GM12878 (cell line): Measurements from ENCODE around the gene EGFR. TPM values are rescaled to one million over a fixed set of nuclear protein-coding genes. Genes with fewer than 3 reads are reported as not detected.

Source experiments
- ATAC-seq: fragments of 200-7000 bp; cut with Tn5 transposase; 3 replicates; pipeline ENCODE4 v1.9.1; 2020; ENCODE audit warnings: mild to moderate bottlenecking, moderate library complexity
- BruUV-seq: library from RNA; stranded (reverse); fragments of 400-500 nt; replicated peaks from 2 replicates; lab custom pipeline; 2021; lab: Mats Ljungman, UMichigan
- CTCF ChIA-PET: fragments of 300-600 bp; sonication (Branson Sonifier 250); formaldehyde crosslinking; extraction: SDS; loops from one replicate; lab custom pipeline; 2021; ENCODE audit warnings: inconsistent platforms; lab: Yijun Ruan, JAX
- POLR2A ChIA-PET: fragments of 350-600 bp; formaldehyde crosslinking; extraction: SDS; loops from one replicate; lab custom pipeline; 2021; ENCODE audit warnings: inconsistent platforms; lab: Charles Lee
- RAD21 ChIA-PET: fragments of 300-600 bp; sonication (Branson Sonifier 250); formaldehyde crosslinking; loops from one replicate; lab custom pipeline; 2023; ENCODE audit warnings: antibody characterized with exemption; ENCODE audit not compliant: unreplicated experiment; lab: Charles Lee
- SMC1A ChIA-PET: fragments of 300-600 bp; sonication (Branson Sonifier 250); formaldehyde crosslinking; loops from one replicate; lab custom pipeline; 2023; ENCODE audit not compliant: unreplicated experiment, uncharacterized antibody; lab: Charles Lee
- DNase-seq: peaks from one replicate; pipeline ENCODE4 v3.0.0-alpha.2; 2011; ENCODE audit warnings: low read depth, low spot score
- FAIRE-seq: peaks from 3 replicates; lab custom pipeline; 2011; peaks lifted over from hg19 to GRCh38; lab: Jason Lieb, UNC
- H2AFZ ChIP-seq: 2 replicates; pipeline ENCODE4 v1.6.0; 2011; ENCODE audit warnings: low read depth, low read length, control low read depth; ENCODE audit not compliant: control insufficient read depth
- H3K27ac ChIP-seq: 2 replicates; pipeline ENCODE4 v1.5.1; 2011; ENCODE audit warnings: control low read depth; ENCODE audit not compliant: control insufficient read depth, insufficient read depth
- H3K27me3 ChIP-seq, 2 experiments: replicated peaks in 1 of 2; 2 replicates each; pipeline versions ENCODE4 v1.6.0 to v1.6.1; 2011; ENCODE audit warnings: low read length in 1 of 2; ENCODE audit not compliant: control insufficient read depth in 2 of 2, insufficient read depth in 2 of 2
- H3K36me3 ChIP-seq, 2 experiments: 2 replicates each; pipeline ENCODE4 v1.5.1; 2011; ENCODE audit warnings: low read length in 1 of 2; ENCODE audit not compliant: control insufficient read depth in 2 of 2, insufficient read depth in 2 of 2
- H3K4me1 ChIP-seq: 2 replicates; pipeline ENCODE4 v1.6.1; 2011; ENCODE audit warnings: mild to moderate bottlenecking, low read length, moderate library complexity, mixed read lengths; ENCODE audit not compliant: control insufficient read depth, insufficient read depth
- H3K4me2 ChIP-seq: 2 replicates; pipeline ENCODE4 v1.6.0; 2011; ENCODE audit warnings: control low read depth; ENCODE audit not compliant: control insufficient read depth, insufficient read depth
- H3K4me3 ChIP-seq: fragments of 200-600 bp; sonication (generic); 2 replicates; pipeline ENCODE4 v1.5.1; 2016
- H3K79me2 ChIP-seq: 2 replicates; pipeline ENCODE4 v1.6.0; 2011; ENCODE audit warnings: low read length; ENCODE audit not compliant: control insufficient read depth, insufficient read depth
- H3K9ac ChIP-seq: 2 replicates; pipeline ENCODE4 v1.8.0; 2011; ENCODE audit warnings: low read length, control low read depth, mixed read lengths; ENCODE audit not compliant: control insufficient read depth, insufficient read depth
- H3K9me3 ChIP-seq: replicated peaks from 3 replicates; pipeline ENCODE4 v1.5.1; 2011; ENCODE audit warnings: mild to moderate bottlenecking, low read length; ENCODE audit not compliant: control insufficient read depth, insufficient read depth
- H4K20me1 ChIP-seq: 2 replicates; pipeline ENCODE4 v1.6.0; 2011; ENCODE audit not compliant: control insufficient read depth, insufficient read depth
- BCLAF1 ChIP-seq: fragments of 450-650 bp; IDR thresholded peaks from 2 replicates; pipeline ENCODE4 v1.6.1; 2017; ENCODE audit warnings: antibody characterized with exemption, mild to moderate bottlenecking, moderate library complexity
- CREM ChIP-seq: IDR thresholded peaks from 2 replicates; pipeline ENCODE4 v1.6.1; 2014; ENCODE audit warnings: antibody characterized with exemption, low read depth
- DPF2 ChIP-seq: fragments of 450-650 bp; IDR thresholded peaks from 2 replicates; pipeline ENCODE4 v1.6.1; 2017; ENCODE audit warnings: mild to moderate bottlenecking
- ESRRA ChIP-seq: IDR thresholded peaks from 2 replicates; pipeline ENCODE4 v1.6.1; 2012; ENCODE audit warnings: mild to moderate bottlenecking, low read length, improper control_type of control experiment
- HDGF ChIP-seq: fragments of 450-650 bp; IDR thresholded peaks from 2 replicates; pipeline ENCODE4 v1.6.1; 2016; ENCODE audit warnings: antibody characterized with exemption
- HSF1 ChIP-seq: fragments of 150-350 bp; IDR thresholded peaks from 2 replicates; pipeline ENCODE4 v1.6.1; 2014; ENCODE audit warnings: mild to moderate bottlenecking, low read depth, low read length
- IKZF1 ChIP-seq: fragments of 450-650 bp; conservative IDR thresholded peaks from 2 replicates; pipeline ENCODE4 v1.6.1; 2017; ENCODE audit warnings: antibody characterized with exemption, mild to moderate bottlenecking
- IRF4 ChIP-seq: IDR thresholded peaks from 2 replicates; pipeline ENCODE4 v1.6.1; 2011; ENCODE audit warnings: low read depth, low read length
- MEF2B ChIP-seq: fragments of 450-650 bp; IDR thresholded peaks from 2 replicates; pipeline ENCODE4 v1.6.1; 2018; ENCODE audit warnings: mild to moderate bottlenecking, moderate library complexity; ENCODE audit not compliant: partially characterized antibody, poor library complexity, severe bottlenecking
- NFXL1 ChIP-seq: fragments of 450-650 bp; IDR thresholded peaks from 2 replicates; pipeline ENCODE4 v1.6.1; 2017; ENCODE audit warnings: antibody characterized with exemption, mild to moderate bottlenecking, borderline replicate concordance
- POLR2AphosphoS2 ChIP-seq: IDR thresholded peaks from 2 replicates; pipeline ENCODE4 v1.6.1; 2011; ENCODE audit warnings: low read depth, mild to moderate bottlenecking, low read length, improper control_type of control experiment, moderate library complexity
- SIN3A ChIP-seq: IDR thresholded peaks from 2 replicates; pipeline ENCODE4 v1.6.1; 2012; ENCODE audit warnings: low read depth, low read length, improper control_type of control experiment
- SMC3 ChIP-seq: IDR thresholded peaks from 2 replicates; pipeline ENCODE4 v1.6.1; 2011; ENCODE audit warnings: low read length, improper control_type of control experiment, borderline replicate concordance
- STAT3 ChIP-seq: IDR thresholded peaks from 2 replicates; pipeline ENCODE4 v1.6.1; 2011; ENCODE audit warnings: low read depth, low read length, improper control_type of control experiment
- WRNIP1 ChIP-seq: IDR thresholded peaks from 2 replicates; pipeline ENCODE4 v1.6.1; 2011; ENCODE audit warnings: low read depth, low read length, improper control_type of control experiment, borderline replicate concordance
- ZNF622 ChIP-seq: fragments of 450-650 bp; IDR thresholded peaks from 2 replicates; pipeline ENCODE4 v1.6.1; 2017; ENCODE audit warnings: mild to moderate bottlenecking, inconsistent platforms
- WGBS: methylation state at CpG from one replicate; pipeline ENCODE4 v1.1.6; 2016; ENCODE audit warnings: low lambda C conversion rate; ENCODE audit not compliant: insufficient replicate concordance, insufficient coverage; ENCODE audit errors: missing lambda C conversion rate; 5-methylcytosine and 5-hydroxymethylcytosine counted together
- in situ Hi-C: fragments of 300-500 bp; cut with MboI; formaldehyde crosslinking; loops from 9 replicates; pipeline ENCODE4 v1.14.3; 2018; ENCODE audit warnings: mixed read lengths
- intact Hi-C: fragments of 100-400 bp; cut with micrococcal nuclease; formaldehyde crosslinking; loops from one replicate; pipeline ENCODE4 v1.14.2; 2022; ENCODE audit not compliant: unreplicated experiment
- polyA plus RNA-seq, 11 experiments: library from polyadenylated mRNA; depleted of rRNA in 4 of 11; unstranded in 6 of 11; stranded (reverse) in 5 of 11; fragments of >200 nt; fragmentation: Nextera tagmentation in 4 of 11; fragmentation: Illumina TruSeq in 1 of 11; extraction: Ambion mirVana in 4 of 11; extraction: Trizol in 1 of 11; gene quantifications; 1 replicate in 1 of 11; 2 replicates in 10 of 11; pipeline versions ENCODE4 v1.2.1 to v1.2.3, GENCODE V29; 2011 to 2016; ENCODE audit warnings: inconsistent platforms in 2 of 11, missing spikeins in 2 of 11, low read depth in 1 of 11
- total RNA-seq, 4 experiments: library from RNA; depleted of rRNA in 3 of 4; stranded (reverse); fragments of >200 nt in 3 of 4; fragmentation: Illumina TruSeq in 1 of 4; extraction: Trizol in 1 of 4; gene quantifications; 2 replicates each; pipeline versions ENCODE4 v1.2.1 to v1.2.3, GENCODE V29; 2013 to 2021
- TF ChIP-seq, protein P1 (sequence below): IDR thresholded peaks from 2 replicates; pipeline ENCODE4 v1.6.1; 2011; ENCODE audit warnings: borderline replicate concordance, low read depth, mild to moderate bottlenecking, moderate library complexity, low read length; ENCODE audit not compliant: insufficient read depth, poor library complexity, severe bottlenecking
- TF ChIP-seq, protein P2 (sequence below): IDR thresholded peaks from 2 replicates; pipeline ENCODE4 v1.6.1; 2011; ENCODE audit warnings: low read depth, mild to moderate bottlenecking, low read length, moderate library complexity, borderline replicate concordance; ENCODE audit errors: extremely low read depth

EGFR gene
- total and polyA plus RNA-seq, 10 of the 15 experiments (the other 5 are each of a cell fraction or from before 2014, with no cell fraction given): 0.01 to 0.31 TPM; not detected in 8

- ChIA-PET SMC1A (interaction anchor here (1.4 kb wide), 1 partner anchor 9 kb away, joined by 4 read pairs; no protein-coding TSS in a partner anchor), RAD21 (no interaction called here), CTCF (no interaction called here), POLR2A (no interaction called here)
- Histone ChIP-seq H3K36me3 (no peaks in the 10 kb centered on the region), H2AFZ (no peak overlapping the region), H4K20me1 (no peaks in the 10 kb centered on the region), H3K4me3 (no peak overlapping the region), H3K9ac (no peak overlapping the region), H3K9me3 (no peaks in the 10 kb centered on the region), H3K79me2 (no peaks in the 10 kb centered on the region), H3K4me1 (no peaks in the 10 kb centered on the region), H3K27me3 (no peaks in the 10 kb centered on the region; a peak in 2 of 4 replicates), H3K4me2 (no peak overlapping the region), H3K27ac (no peak overlapping the region)
- intact Hi-C loops (no loop called here), in situ Hi-C loops (no loop called here)
- ATAC-seq (no peak), DNase-seq (no peak), FAIRE-seq (no peak)
- no peak for TF ChIP-seq IKZF1
- no peak for TF ChIP-seq HDGF
- no peak for TF ChIP-seq BCLAF1
- TF ChIP-seq MEF2B: no peak
- no peak for TF ChIP-seq SIN3A
- no peak for TF ChIP-seq CREM
- TF ChIP-seq POLR2AphosphoS2: no peak
- no peak for TF ChIP-seq STAT3
- TF ChIP-seq NFXL1: no peak
- TF ChIP-seq, protein P1, sequence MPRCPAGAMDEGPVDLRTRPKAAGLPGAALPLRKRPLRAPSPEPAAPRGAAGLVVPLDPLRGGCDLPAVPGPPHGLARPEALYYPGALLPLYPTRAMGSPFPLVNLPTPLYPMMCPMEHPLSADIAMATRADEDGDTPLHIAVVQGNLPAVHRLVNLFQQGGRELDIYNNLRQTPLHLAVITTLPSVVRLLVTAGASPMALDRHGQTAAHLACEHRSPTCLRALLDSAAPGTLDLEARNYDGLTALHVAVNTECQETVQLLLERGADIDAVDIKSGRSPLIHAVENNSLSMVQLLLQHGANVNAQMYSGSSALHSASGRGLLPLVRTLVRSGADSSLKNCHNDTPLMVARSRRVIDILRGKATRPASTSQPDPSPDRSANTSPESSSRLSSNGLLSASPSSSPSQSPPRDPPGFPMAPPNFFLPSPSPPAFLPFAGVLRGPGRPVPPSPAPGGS: no peak
- TF ChIP-seq DPF2: no peak
- TF ChIP-seq ESRRA: no peak
- TF ChIP-seq IRF4: no peak
- TF ChIP-seq, protein P2, sequence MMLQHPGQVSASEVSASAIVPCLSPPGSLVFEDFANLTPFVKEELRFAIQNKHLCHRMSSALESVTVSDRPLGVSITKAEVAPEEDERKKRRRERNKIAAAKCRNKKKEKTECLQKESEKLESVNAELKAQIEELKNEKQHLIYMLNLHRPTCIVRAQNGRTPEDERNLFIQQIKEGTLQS: no peak
- TF ChIP-seq HSF1: no peak
- no peak for TF ChIP-seq ZNF622
- no peak for TF ChIP-seq WRNIP1
- no peak for TF ChIP-seq SMC3
- no TSS peak for BruUV-seq
- 52% methylated on average over 4 of the region's 4 CpGs for WGBS
Observed at GRCh38 chr7:55210176-55210575, 191.4 kb downstream of the EGFR start.
